ENCODE results near the gene CAPS.

Gene CAPS

GRCh38 chr19:5914946-5915781 lies 1.1 kb downstream of the CAPS start:
- TF ChIP-seq REST (IDR thresholded peaks at IDR 0.05; ENCODE audit: insufficient read depth in 1 of 2, low read depth in 2 of 2, low read length in 2 of 2) (no peak), SIN3A (IDR thresholded peaks at IDR 0.05; ENCODE audit: borderline replicate concordance, insufficient read depth, low read length) (no peak), POLR2AphosphoS5 (IDR thresholded peaks at IDR 0.05; ENCODE audit: low read depth, low read length) (no peak), TAF1 (IDR thresholded peaks at IDR 0.05; ENCODE audit: borderline replicate concordance, insufficient read depth, low read length) (no peak), FOXP2 (optimal IDR thresholded peaks at IDR 0.05; ENCODE audit: borderline replicate concordance, extremely low read depth, extremely low read length, insufficient read depth) (no peak)

GRCh38 chr19:5915782-5916165 lies 1.7 kb downstream of the CAPS start:
- TF ChIP-seq POLR2AphosphoS5 (IDR thresholded peaks at IDR 0.05; ENCODE audit: low read depth, low read length), result no peak
- no peak for TF ChIP-seq REST (IDR thresholded peaks at IDR 0.05; ENCODE audit: insufficient read depth in 1 of 2, low read depth in 2 of 2, low read length in 2 of 2)
- TF ChIP-seq SIN3A (IDR thresholded peaks at IDR 0.05; ENCODE audit: borderline replicate concordance, insufficient read depth, low read length), result no peak
- no peak for TF ChIP-seq FOXP2 (optimal IDR thresholded peaks at IDR 0.05; ENCODE audit: borderline replicate concordance, extremely low read depth, extremely low read length, insufficient read depth)
- TF ChIP-seq TAF1 (IDR thresholded peaks at IDR 0.05; ENCODE audit: borderline replicate concordance, insufficient read depth, low read length), result no peak

DNA sequence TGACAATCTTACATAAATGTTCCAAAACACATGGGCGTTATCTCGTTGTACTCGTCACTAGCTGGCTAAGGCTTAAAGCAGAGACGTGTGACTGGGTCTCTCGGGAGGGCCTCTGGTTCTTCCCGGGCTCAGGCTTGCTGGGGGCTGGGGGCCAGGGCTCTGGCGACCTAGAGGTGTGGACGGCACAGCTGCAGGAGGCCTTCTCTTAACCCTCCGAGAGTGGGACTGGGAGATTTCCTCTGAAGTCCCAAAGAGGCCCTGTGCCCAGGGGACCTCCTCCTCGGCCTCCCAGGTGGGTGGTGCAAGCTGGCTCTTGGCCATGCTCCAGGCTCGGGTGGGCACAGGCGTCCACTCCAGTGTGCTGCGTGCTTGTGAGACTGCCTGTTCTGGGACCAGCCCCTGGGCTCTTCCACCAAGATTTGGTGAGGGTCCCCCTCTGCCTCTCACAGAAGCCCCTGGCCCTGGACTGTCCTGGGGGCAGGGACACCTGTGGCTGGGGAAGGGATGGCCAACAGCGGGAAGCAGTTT lies 2.2 kb downstream of the CAPS start:
- no peak for TF ChIP-seq SIN3A (IDR thresholded peaks at IDR 0.05; ENCODE audit: borderline replicate concordance, insufficient read depth, low read length)
- TF ChIP-seq REST (IDR thresholded peaks at IDR 0.05; ENCODE audit: insufficient read depth in 1 of 2, low read depth in 2 of 2, low read length in 2 of 2), result no peak
- TF ChIP-seq TAF1 (IDR thresholded peaks at IDR 0.05; ENCODE audit: borderline replicate concordance, insufficient read depth, low read length), result no peak
- TF ChIP-seq POLR2AphosphoS5 (IDR thresholded peaks at IDR 0.05; ENCODE audit: low read depth, low read length), result no peak
- no peak for TF ChIP-seq FOXP2 (optimal IDR thresholded peaks at IDR 0.05; ENCODE audit: borderline replicate concordance, extremely low read depth, extremely low read length, insufficient read depth)

GRCh38 chr19:5917431-5918107 lies 3.5 kb downstream of the CAPS start:
- TF ChIP-seq TAF1 (IDR thresholded peaks at IDR 0.05; ENCODE audit: borderline replicate concordance, insufficient read depth, low read length), result no peak
- TF ChIP-seq POLR2AphosphoS5 (IDR thresholded peaks at IDR 0.05; ENCODE audit: low read depth, low read length), result no peak
- no peak for TF ChIP-seq FOXP2 (optimal IDR thresholded peaks at IDR 0.05; ENCODE audit: borderline replicate concordance, extremely low read depth, extremely low read length, insufficient read depth)
- no peak for TF ChIP-seq REST (IDR thresholded peaks at IDR 0.05; ENCODE audit: insufficient read depth in 1 of 2, low read depth in 2 of 2, low read length in 2 of 2)
- no peak for TF ChIP-seq SIN3A (IDR thresholded peaks at IDR 0.05; ENCODE audit: borderline replicate concordance, insufficient read depth, low read length)

All from PFSK-1 (cell line).